Esophagus muscularis mucosa (tissue), 4 donors: ENCODE data around the gene ZSWIM6. TPM values are rescaled to one million over a fixed set of nuclear protein-coding genes. Genes with fewer than 3 reads are reported as not detected.
A peak's percentile ranks its signal among the peaks of the same experiment; 100 is the strongest.

Experiments
- DNase-seq: peaks from one replicate; pipeline ENCODE4 v3.0.0-alpha.2; 2017; ENCODE audit errors: extremely low spot score
- H3K27ac ChIP-seq, 4 donors: fragments of 200-600 bp; sonication (generic); replicated peaks in 1 of 4; 1 replicate in 3 of 4; 2 replicates in 1 of 4; pipeline ENCODE4 v1.5.1; 2016 to 2019; ENCODE audit warnings: mild to moderate bottlenecking in 1 of 4
- H3K27me3 ChIP-seq, 4 donors: fragments of 200-600 bp; sonication (generic); one replicate each; pipeline versions ENCODE4 v1.5.1 to v1.6.0; 2016 to 2019
- H3K36me3 ChIP-seq, 4 donors: fragments of 200-600 bp; sonication (generic); one replicate each; pipeline ENCODE4 v1.5.1; 2016 to 2019
- H3K4me1 ChIP-seq, 4 donors: fragments of 200-600 bp; sonication (generic); one replicate each; pipeline ENCODE4 v1.5.1; 2016 to 2019
- H3K4me3 ChIP-seq, 4 donors: fragments of 200-600 bp; sonication (generic); 1 replicate in 2 of 4; 2 replicates in 2 of 4; pipeline ENCODE4 v1.5.1; 2016 to 2019; ENCODE audit warnings: mild to moderate bottlenecking in 4 of 4, moderate library complexity in 1 of 4
- H3K9me3 ChIP-seq, 4 donors: fragments of 200-600 bp; sonication (generic); 1 replicate in 3 of 4; 2 replicates in 1 of 4; pipeline ENCODE4 v1.5.1; 2016 to 2019
- EP300 ChIP-seq: sonication (generic); formaldehyde crosslinking; IDR thresholded peaks from one replicate; pipeline ENCODE4 v1.6.1; 2017; ENCODE audit warnings: antibody characterized with exemption
- POLR2A ChIP-seq: fragments of 450-650 bp; IDR thresholded peaks from one replicate; pipeline ENCODE4 v1.6.1; 2017; ENCODE audit warnings: antibody characterized with exemption, moderate library complexity, mild to moderate bottlenecking, low read depth
- POLR2AphosphoS5 ChIP-seq, 2 donors: sonication (generic); formaldehyde crosslinking; IDR thresholded peaks; one replicate each; pipeline ENCODE4 v1.6.1; 2017; ENCODE audit warnings: antibody characterized with exemption in 2 of 2
- WGBS: methylation state at CpG from one replicate; pipeline ENCODE4 v1.1.5; 2018; 5-methylcytosine and 5-hydroxymethylcytosine counted together
- intact Hi-C: fragments of 100-400 bp; cut with DNase I; formaldehyde crosslinking; loops from one replicate; pipeline ENCODE4 v1.15.1; 2023
- total RNA-seq, 4 donors: library from RNA; depleted of rRNA; stranded (reverse); fragments of >200 nt; gene quantifications; one replicate each; pipeline versions ENCODE4 v1.1.0 to v1.2.1, GENCODE V29; 2016
- TF ChIP-seq, protein P1 (sequence below), 3 experiments: fragments of 200-600 bp in 2 of 3; fragments of 450-650 bp in 1 of 3; sonication (generic) in 2 of 3; IDR thresholded peaks; one replicate each; pipeline ENCODE4 v1.5.1; 2017 to 2019; ENCODE audit warnings: antibody characterized with exemption in 3 of 3, mild to moderate bottlenecking in 2 of 3, moderate library complexity in 1 of 3

Gene ZSWIM6
- total RNA-seq, 4 donors from 2014 or later = 10.2 to 16.4 (median 12.5) TPM

DNA sequence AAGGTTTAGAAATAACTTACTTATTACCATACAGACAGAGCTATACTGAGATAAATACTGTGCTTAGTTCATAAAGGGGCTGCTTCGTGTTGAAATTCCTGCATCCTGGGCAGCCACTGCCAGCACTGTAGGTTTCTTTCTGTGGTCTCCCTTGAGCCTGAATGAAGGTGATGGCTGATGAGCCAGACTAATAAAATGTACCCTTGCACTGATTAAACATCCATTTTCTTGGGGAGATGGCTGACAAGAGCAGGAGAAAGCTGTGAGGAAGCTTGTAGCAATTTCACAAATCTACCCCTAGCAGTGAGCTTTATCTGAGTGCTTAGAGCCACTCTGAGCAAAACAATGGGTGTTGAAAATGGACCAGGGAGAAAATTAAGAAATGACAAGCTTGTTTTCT is 23.3 kb upstream of the ZSWIM6 start:
- no peak for DNase-seq
- 79% methylated on average over 1 of the region's 1 CpG for WGBS
- TF ChIP-seq POLR2AphosphoS5 (IDR thresholded peaks at IDR 0.05) (no peak), EP300 (no peak), POLR2A (no peak)
- TF ChIP-seq, protein P1, sequence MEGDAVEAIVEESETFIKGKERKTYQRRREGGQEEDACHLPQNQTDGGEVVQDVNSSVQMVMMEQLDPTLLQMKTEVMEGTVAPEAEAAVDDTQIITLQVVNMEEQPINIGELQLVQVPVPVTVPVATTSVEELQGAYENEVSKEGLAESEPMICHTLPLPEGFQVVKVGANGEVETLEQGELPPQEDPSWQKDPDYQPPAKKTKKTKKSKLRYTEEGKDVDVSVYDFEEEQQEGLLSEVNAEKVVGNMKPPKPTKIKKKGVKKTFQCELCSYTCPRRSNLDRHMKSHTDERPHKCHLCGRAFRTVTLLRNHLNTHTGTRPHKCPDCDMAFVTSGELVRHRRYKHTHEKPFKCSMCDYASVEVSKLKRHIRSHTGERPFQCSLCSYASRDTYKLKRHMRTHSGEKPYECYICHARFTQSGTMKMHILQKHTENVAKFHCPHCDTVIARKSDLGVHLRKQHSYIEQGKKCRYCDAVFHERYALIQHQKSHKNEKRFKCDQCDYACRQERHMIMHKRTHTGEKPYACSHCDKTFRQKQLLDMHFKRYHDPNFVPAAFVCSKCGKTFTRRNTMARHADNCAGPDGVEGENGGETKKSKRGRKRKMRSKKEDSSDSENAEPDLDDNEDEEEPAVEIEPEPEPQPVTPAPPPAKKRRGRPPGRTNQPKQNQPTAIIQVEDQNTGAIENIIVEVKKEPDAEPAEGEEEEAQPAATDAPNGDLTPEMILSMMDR (IDR thresholded peaks at IDR 0.05) = no peak
- no peaks in the 10 kb centered on the region for H3K36me3 ChIP-seq
- H3K9me3 ChIP-seq = no peaks in the 10 kb centered on the region
- intact Hi-C loops = no loop called here
- no peak overlapping the region for H3K27ac ChIP-seq
- peaks cover under 1 to 38% (median 26%) of the 10 kb centered on the region in 4 donors for H3K4me1 ChIP-seq
- H3K4me3 ChIP-seq = no peak overlapping the region
- no peaks in the 10 kb centered on the region for H3K27me3 ChIP-seq

DNA sequence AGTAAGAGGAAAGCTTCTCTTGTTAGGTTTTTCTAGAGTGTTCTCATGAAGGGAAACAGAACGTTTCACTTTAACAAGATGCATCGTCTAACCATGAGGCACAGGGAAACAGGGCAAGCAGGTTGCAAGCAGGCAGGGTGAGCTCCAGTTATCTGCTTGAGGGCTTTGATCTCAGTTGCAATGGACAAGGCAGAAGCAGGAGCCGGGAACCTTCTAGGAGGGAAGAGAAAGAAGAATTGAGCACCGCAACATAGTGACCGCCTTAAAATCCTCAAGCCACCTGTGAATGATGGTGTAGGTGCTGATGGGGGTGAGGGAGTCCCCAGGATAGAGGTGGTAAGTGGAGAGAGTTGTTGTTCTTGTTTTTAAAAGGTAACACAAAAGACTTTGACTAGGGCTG is 22.9 kb upstream of the ZSWIM6 start:
- no peaks in the 10 kb centered on the region for H3K9me3 ChIP-seq
- 82% methylated on average over 5 of the region's 5 CpGs for WGBS
- peaks cover 5 to 40% (median 30%) of the 10 kb centered on the region in 4 donors for H3K4me1 ChIP-seq
- intact Hi-C loops = no loop called here
- H3K27ac ChIP-seq = no peak overlapping the region
- no peaks in the 10 kb centered on the region for H3K36me3 ChIP-seq
- H3K27me3 ChIP-seq = no peaks in the 10 kb centered on the region
- TF ChIP-seq, protein P1 (IDR thresholded peaks at IDR 0.05) = no peak
- TF ChIP-seq POLR2AphosphoS5 (IDR thresholded peaks at IDR 0.05) (no peak), EP300 (no peak), POLR2A (no peak)
- no peak for DNase-seq
- H3K4me3 ChIP-seq = no peak overlapping the region

DNA sequence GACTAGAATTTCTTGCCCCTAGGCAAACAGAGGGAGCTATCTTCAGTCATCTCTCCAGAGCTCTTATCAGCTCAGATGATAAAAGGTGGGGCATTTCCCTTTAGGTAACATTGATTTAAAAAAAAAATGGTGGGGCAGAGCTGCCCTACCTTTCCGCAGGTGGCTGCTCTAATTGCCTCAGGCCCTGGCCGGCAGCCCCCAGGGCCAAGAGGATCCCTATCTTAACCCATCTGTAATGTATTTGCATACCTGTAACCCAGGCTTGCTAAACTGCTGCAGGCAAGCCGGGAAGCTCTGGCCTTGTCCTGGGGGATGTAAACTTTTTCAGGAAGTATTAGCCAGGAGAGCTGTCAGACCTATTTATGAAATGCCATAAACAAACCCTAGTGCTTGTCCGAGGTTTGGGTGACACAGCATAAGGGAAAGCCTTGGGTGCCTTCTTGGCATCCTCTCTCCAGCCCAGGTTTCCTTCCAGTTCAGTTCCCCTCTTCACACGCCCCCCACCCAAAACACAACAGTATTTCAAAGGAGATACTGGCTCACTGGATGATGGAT is 20.9 kb upstream of the ZSWIM6 start:
- H3K27ac ChIP-seq = no peak overlapping the region
- 77% methylated on average over 5 of the region's 5 CpGs for WGBS

DNA sequence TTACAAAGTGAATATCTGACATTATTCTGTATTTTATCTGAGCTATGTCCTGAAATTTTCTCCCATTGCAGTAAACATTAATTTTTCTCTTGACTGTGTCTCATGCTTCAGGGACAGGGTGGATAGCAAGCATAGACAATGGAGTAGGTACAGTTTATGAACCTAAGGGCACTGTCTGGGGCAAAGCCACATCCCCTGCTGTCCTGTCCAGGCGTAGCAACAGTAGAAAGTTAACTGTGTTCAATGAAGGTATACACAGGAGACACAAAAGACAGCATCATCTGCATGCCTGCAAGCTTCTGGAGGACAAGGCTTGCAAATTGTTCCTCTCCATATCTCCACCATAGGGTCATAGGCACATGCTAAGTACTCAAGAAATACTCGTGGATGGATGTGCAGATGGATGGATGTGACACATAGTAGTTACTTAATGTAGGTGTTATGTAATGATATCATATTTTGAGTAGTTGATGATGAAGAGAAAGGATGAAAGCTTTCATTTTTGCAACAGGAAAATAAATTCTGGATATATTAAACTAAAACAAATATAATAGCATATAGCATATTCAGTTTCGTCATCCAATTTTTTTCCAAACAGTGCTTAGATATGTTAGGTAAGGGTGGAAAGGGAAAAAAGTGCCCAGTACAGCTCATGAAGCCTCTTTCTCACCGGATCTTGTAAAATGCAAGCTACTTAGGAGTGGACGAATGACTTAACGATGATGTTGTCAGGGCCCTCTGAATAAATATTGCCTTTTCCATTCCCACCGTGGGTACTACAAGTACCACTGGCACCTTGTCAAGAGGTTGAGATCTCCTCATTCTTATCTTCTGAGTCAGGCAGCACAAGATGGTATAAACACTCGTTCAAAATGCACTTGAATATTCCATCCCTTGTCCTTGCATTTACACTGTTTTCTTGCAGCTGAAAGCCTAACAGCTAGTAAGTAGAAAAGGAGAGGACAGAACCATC is 19.9 kb upstream of the ZSWIM6 start:
- peaks cover 7 to 30% (median 25%) of the 10 kb centered on the region in 4 donors for H3K4me1 ChIP-seq
- H3K27ac ChIP-seq = peak overlapping the region; percentile 15 to 48 (median 30)
- no peak overlapping the region for H3K4me3 ChIP-seq
- intact Hi-C loops = no loop called here
- H3K36me3 ChIP-seq = no peaks in the 10 kb centered on the region
- H3K27me3 ChIP-seq = no peaks in the 10 kb centered on the region
- H3K9me3 ChIP-seq = no peaks in the 10 kb centered on the region
- no peak for DNase-seq
- WGBS = 54% methylated on average over 8 of the region's 8 CpGs
- TF ChIP-seq EP300 (peak; percentile 27), POLR2AphosphoS5 (IDR thresholded peaks at IDR 0.05) (peak; percentile 33 to 62)
- TF ChIP-seq, protein P1 (IDR thresholded peaks at IDR 0.05) = no peak

More for the DNA sequence above, 20.9 kb upstream of the ZSWIM6 start:
- TF ChIP-seq POLR2A (no peak), EP300 (no peak), POLR2AphosphoS5 (IDR thresholded peaks at IDR 0.05) (no peak)
- TF ChIP-seq, protein P1 (IDR thresholded peaks at IDR 0.05) = no peak
- intact Hi-C loops = no loop called here
- H3K27me3 ChIP-seq = no peaks in the 10 kb centered on the region
- no peaks in the 10 kb centered on the region for H3K9me3 ChIP-seq
- peaks cover 7 to 30% (median 25%) of the 10 kb centered on the region in 4 donors for H3K4me1 ChIP-seq
- no peaks in the 10 kb centered on the region for H3K36me3 ChIP-seq
- no peak overlapping the region for H3K4me3 ChIP-seq
- no peak for DNase-seq
